Mammary epithelial cell (primary cell): Measurements from ENCODE around the gene TRIB2.
A peak's percentile ranks its signal among the peaks of the same experiment; 100 is the strongest.

Source experiments
- EZH2 ChIP-seq: IDR thresholded peaks from 2 replicates; pipeline ENCODE4 v1.6.1; 2012; ENCODE audit warnings: low read length, inconsistent platforms, borderline replicate concordance
- TF ChIP-seq, protein P1 (sequence below), 2 donors: IDR thresholded peaks in 1 of 2; conservative IDR thresholded peaks in 1 of 2; 2 replicates each; pipeline ENCODE4 v1.5.1; 2011 to 2012; ENCODE audit warnings: inconsistent platforms in 2 of 2, low read length in 2 of 2, mild to moderate bottlenecking in 2 of 2, control low read depth in 1 of 2, low read depth in 1 of 2; ENCODE audit not compliant: insufficient read depth in 1 of 2; ENCODE audit errors: extremely low read depth in 1 of 2

DNA sequence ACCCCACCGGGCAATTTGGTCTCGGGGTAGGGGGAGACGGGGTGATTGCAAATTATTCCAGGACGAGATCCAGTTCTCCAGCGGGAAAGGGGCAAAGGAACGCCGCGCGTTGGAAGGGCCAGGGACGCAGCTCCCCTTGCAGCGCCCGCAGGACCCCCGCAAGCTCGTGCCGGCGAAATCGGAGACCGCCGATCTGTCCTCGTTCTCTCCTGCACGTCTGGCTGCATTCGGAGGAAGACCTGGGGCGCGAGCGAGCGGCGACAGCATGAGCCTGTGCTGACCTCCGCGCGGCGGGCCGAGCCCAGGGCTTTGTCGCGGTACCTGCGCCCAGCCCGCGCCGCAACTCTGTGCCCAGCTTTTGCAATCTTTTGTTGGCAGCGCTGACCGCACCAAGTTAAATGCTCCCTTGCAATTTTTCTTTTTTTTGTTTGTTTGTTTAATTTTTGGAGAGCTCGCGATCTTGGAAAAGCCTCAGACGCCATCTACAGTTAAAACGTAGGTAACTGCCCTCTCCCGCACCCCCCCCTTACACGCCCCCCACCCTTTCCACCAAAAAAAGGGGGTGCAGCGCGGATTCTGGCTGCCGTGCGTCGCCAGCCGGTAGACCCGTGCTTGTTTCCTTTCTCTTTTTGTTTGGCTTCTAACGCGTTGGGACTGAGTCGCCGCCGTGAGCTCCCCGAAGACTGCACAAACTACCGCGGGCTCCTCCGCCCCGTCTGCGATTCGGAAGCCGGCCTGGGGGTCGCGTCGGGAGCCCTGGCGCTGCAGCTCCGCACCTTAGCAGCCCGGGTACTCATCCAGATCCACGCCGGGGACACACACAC, 667 bp downstream of the TRIB2 start:
- TF ChIP-seq, protein P1, sequence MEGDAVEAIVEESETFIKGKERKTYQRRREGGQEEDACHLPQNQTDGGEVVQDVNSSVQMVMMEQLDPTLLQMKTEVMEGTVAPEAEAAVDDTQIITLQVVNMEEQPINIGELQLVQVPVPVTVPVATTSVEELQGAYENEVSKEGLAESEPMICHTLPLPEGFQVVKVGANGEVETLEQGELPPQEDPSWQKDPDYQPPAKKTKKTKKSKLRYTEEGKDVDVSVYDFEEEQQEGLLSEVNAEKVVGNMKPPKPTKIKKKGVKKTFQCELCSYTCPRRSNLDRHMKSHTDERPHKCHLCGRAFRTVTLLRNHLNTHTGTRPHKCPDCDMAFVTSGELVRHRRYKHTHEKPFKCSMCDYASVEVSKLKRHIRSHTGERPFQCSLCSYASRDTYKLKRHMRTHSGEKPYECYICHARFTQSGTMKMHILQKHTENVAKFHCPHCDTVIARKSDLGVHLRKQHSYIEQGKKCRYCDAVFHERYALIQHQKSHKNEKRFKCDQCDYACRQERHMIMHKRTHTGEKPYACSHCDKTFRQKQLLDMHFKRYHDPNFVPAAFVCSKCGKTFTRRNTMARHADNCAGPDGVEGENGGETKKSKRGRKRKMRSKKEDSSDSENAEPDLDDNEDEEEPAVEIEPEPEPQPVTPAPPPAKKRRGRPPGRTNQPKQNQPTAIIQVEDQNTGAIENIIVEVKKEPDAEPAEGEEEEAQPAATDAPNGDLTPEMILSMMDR (conservative IDR thresholded peaks at IDR 0.05 in 1 of 2, IDR thresholded peaks at IDR 0.05 in 1 of 2; ENCODE audit: extremely low read depth in 1 of 2, insufficient read depth in 1 of 2, low read depth in 1 of 2, low read length in 2 of 2), result peak; percentile 15 to 47
- no peak for TF ChIP-seq EZH2
